H9 (cell line): ENCODE data around the gene CCDC157. TPM values are rescaled to one million over a fixed set of nuclear protein-coding genes. Genes with fewer than 3 reads are reported as not detected.

Experiments
- DNase-seq: peaks from one replicate; pipeline ENCODE4 v3.0.0-alpha.2; 2017
- H2AFZ ChIP-seq: one replicate; pipeline ENCODE4 v1.6.1; 2013; ENCODE audit warnings: mild to moderate bottlenecking, low read length, control low read depth, moderate library complexity
- H2AK5ac ChIP-seq: 2 replicates; pipeline ENCODE4 v1.6.1; 2013; ENCODE audit warnings: low read length, control low read depth, mixed read lengths; ENCODE audit not compliant: insufficient read length
- H2BK120ac ChIP-seq: one replicate; pipeline ENCODE4 v1.6.1; 2013; ENCODE audit warnings: low read depth, mild to moderate bottlenecking, low read length, control low read depth, inconsistent platforms; ENCODE audit not compliant: poor library complexity, severe bottlenecking
- H2BK12ac ChIP-seq: 2 replicates; pipeline ENCODE4 v1.6.1; 2013; ENCODE audit warnings: low read length, control low read depth, mixed read lengths, low read depth; ENCODE audit not compliant: insufficient read length
- H2BK15ac ChIP-seq: 2 replicates; pipeline ENCODE4 v1.6.1; 2013; ENCODE audit warnings: low read depth, low read length, control low read depth
- H2BK20ac ChIP-seq: one replicate; pipeline ENCODE4 v1.6.1; 2013; ENCODE audit warnings: low read depth, mild to moderate bottlenecking, low read length, control low read depth, inconsistent platforms; ENCODE audit not compliant: poor library complexity, severe bottlenecking
- H2BK5ac ChIP-seq: 2 replicates; pipeline ENCODE4 v1.6.1; 2013; ENCODE audit warnings: low read length, control low read depth, mixed read lengths; ENCODE audit not compliant: insufficient read length
- H3K14ac ChIP-seq: 2 replicates; pipeline ENCODE4 v1.6.1; 2013; ENCODE audit warnings: low read length, control low read depth; ENCODE audit not compliant: insufficient read depth
- H3K18ac ChIP-seq: 2 replicates; pipeline ENCODE4 v1.6.1; 2013; ENCODE audit warnings: low read depth, mild to moderate bottlenecking, mixed read lengths, low read length, control low read depth; ENCODE audit not compliant: insufficient read length
- H3K23ac ChIP-seq: 2 replicates; pipeline ENCODE4 v1.6.1; 2013; ENCODE audit warnings: low read length, control low read depth, mixed read lengths, low read depth; ENCODE audit not compliant: insufficient read length
- H3K23me2 ChIP-seq: 2 replicates; pipeline ENCODE4 v1.6.1; 2013; ENCODE audit warnings: low read depth, mild to moderate bottlenecking, mixed read lengths, low read length, control low read depth; ENCODE audit not compliant: insufficient read length, poor library complexity, severe bottlenecking
- H3K27ac ChIP-seq: 2 replicates; pipeline ENCODE4 v1.5.1; 2013; ENCODE audit warnings: low read length, control low read depth, mixed read lengths, low read depth; ENCODE audit not compliant: insufficient read length
- H3K27me3 ChIP-seq: 2 replicates; pipeline ENCODE4 v1.6.1; 2013; ENCODE audit warnings: low read length, control low read depth, inconsistent platforms; ENCODE audit not compliant: insufficient read depth
- H3K4ac ChIP-seq: 2 replicates; pipeline ENCODE4 v1.6.1; 2013; ENCODE audit warnings: low read depth, mild to moderate bottlenecking, control low read depth, inconsistent platforms, low read length, moderate library complexity
- H3K4me1 ChIP-seq: 2 replicates; pipeline ENCODE4 v1.6.1; 2013; ENCODE audit warnings: low read length, control low read depth, inconsistent platforms; ENCODE audit not compliant: insufficient read depth
- H3K4me2 ChIP-seq: 2 replicates; pipeline ENCODE4 v1.6.1; 2013; ENCODE audit warnings: low read length, control low read depth, mixed read lengths; ENCODE audit not compliant: insufficient read length, insufficient read depth
- H3K56ac ChIP-seq: 2 replicates; pipeline ENCODE4 v1.6.1; 2013; ENCODE audit warnings: low read depth, mild to moderate bottlenecking, mixed read lengths, low read length, control low read depth; ENCODE audit not compliant: insufficient read length
- H3K79me1 ChIP-seq: 2 replicates; pipeline ENCODE4 v1.6.1; 2013; ENCODE audit warnings: low read depth, mild to moderate bottlenecking, moderate library complexity, low read length, control low read depth, inconsistent platforms; ENCODE audit not compliant: insufficient read depth, poor library complexity, severe bottlenecking
- H3K79me2 ChIP-seq: 2 replicates; pipeline ENCODE4 v1.6.1; 2013; ENCODE audit warnings: low read length, control low read depth, inconsistent platforms; ENCODE audit not compliant: insufficient read depth
- H3K9ac ChIP-seq: 2 replicates; pipeline ENCODE4 v1.6.1; 2013; ENCODE audit warnings: low read length, control low read depth, mixed read lengths; ENCODE audit not compliant: insufficient read length; ENCODE audit errors: extremely low read depth
- H3K9me3 ChIP-seq: one replicate; pipeline ENCODE4 v1.6.1; 2013; ENCODE audit warnings: low read depth, low read length, inconsistent platforms; ENCODE audit not compliant: control insufficient read depth
- H3T11ph ChIP-seq: one replicate; pipeline ENCODE4 v1.6.1; 2013; ENCODE audit warnings: mild to moderate bottlenecking, low read length, control low read depth, inconsistent platforms
- H4K20me1 ChIP-seq: one replicate; pipeline ENCODE4 v1.6.1; 2013; ENCODE audit not compliant: control insufficient read depth, insufficient read length, insufficient read depth
- H4K5ac ChIP-seq: 2 replicates; pipeline ENCODE4 v1.6.1; 2013; ENCODE audit warnings: low read depth, mild to moderate bottlenecking, mixed read lengths, low read length, control low read depth; ENCODE audit not compliant: insufficient read length
- H4K8ac ChIP-seq: replicated peaks from 2 replicates; pipeline ENCODE4 v1.6.1; 2013; ENCODE audit warnings: low read length, control low read depth, mixed read lengths, low read depth; ENCODE audit not compliant: insufficient read length
- H4K91ac ChIP-seq: 2 replicates; pipeline ENCODE4 v1.6.1; 2013; ENCODE audit warnings: low read depth, mild to moderate bottlenecking, moderate library complexity, mixed read lengths, low read length, control low read depth; ENCODE audit not compliant: insufficient read length
- H3K27ac Mint-ChIP-seq, 3 experiments: 2 replicates in 2 of 3; 3 replicates in 1 of 3; pipeline ENCODE4 v1.8.0; 2020 to 2021; ENCODE audit warnings: mixed read lengths in 3 of 3, mild to moderate bottlenecking in 1 of 3, moderate library complexity in 1 of 3
- H3K27me3 Mint-ChIP-seq: 2 replicates; pipeline ENCODE4 v1.8.0; 2021; ENCODE audit warnings: low read depth, mild to moderate bottlenecking, moderate library complexity, mixed read lengths
- H3K36me3 Mint-ChIP-seq, 3 experiments: 2 replicates in 2 of 3; 3 replicates in 1 of 3; pipeline ENCODE4 v1.8.0; 2020 to 2021; ENCODE audit warnings: low read depth in 3 of 3, mixed read lengths in 3 of 3; ENCODE audit not compliant: insufficient read depth in 1 of 3
- H3K4me1 Mint-ChIP-seq, 2 experiments: 2 replicates each; pipeline ENCODE4 v1.8.0; 2020; ENCODE audit warnings: mixed read lengths in 2 of 2
- H3K4me3 Mint-ChIP-seq, 2 experiments: 2 replicates in 1 of 2; 3 replicates in 1 of 2; pipeline ENCODE4 v1.8.0; 2020 to 2021; ENCODE audit warnings: mild to moderate bottlenecking in 2 of 2, mixed read lengths in 2 of 2, moderate library complexity in 1 of 2
- H3K9me3 Mint-ChIP-seq, 2 experiments: 2 replicates in 1 of 2; 3 replicates in 1 of 2; pipeline ENCODE4 v1.8.0; 2020; ENCODE audit warnings: mild to moderate bottlenecking in 2 of 2, mixed read lengths in 2 of 2, moderate library complexity in 1 of 2
- CTCF ChIP-seq: fragments of 200-600 bp; sonication (generic); conservative IDR thresholded peaks from 3 replicates; pipeline ENCODE4 v1.8.0; 2021; ENCODE audit warnings: antibody characterized with exemption, mild to moderate bottlenecking
- whole genome bisulfite sequencing: extraction: QIAGEN DNeasy Blood & Tissue Kit; methylation state at CpG from one replicate; pipeline ENCODE4 v1.1.7; 2013; ENCODE audit warnings: missing lambda C conversion rate, low lambda C conversion rate, mixed read lengths; ENCODE audit not compliant: insufficient read length; ENCODE audit errors: extremely low coverage; 5-methylcytosine and 5-hydroxymethylcytosine counted together
- total RNA-seq: library from RNA; stranded (reverse); gene quantifications from 2 replicates; pipeline ENCODE4 v1.2.1, GENCODE V29; 2021

Gene CCDC157
- total RNA-seq, 1 experiment from 2014 or later = 4.3 TPM

GRCh38 chr22:30385942-30386341 lies 29.1 kb downstream of the CCDC157 start:
- Histone ChIP-seq H3K27me3 (no peaks in the 10 kb centered on the region), H2AK5ac (no peak overlapping the region), H2AFZ (no peak overlapping the region), H3K14ac (no peak overlapping the region), H3K27ac (no peak overlapping the region), H3K79me1 (no peaks in the 10 kb centered on the region), H4K5ac (no peak overlapping the region), H3K18ac (no peak overlapping the region), H2BK20ac (no peak overlapping the region), H4K91ac (no peak overlapping the region), H3K4ac (no peak overlapping the region), H3K9ac (no peak overlapping the region), H2BK15ac (no peak overlapping the region), H2BK5ac (no peak overlapping the region), H4K8ac (no peak overlapping the region), H2BK12ac (no peak overlapping the region), H3T11ph (no peak overlapping the region), H3K23ac (no peak overlapping the region), H3K79me2 (no peaks in the 10 kb centered on the region), H3K4me2 (peak overlapping the region; percentile 67), H3K4me1 (no peaks in the 10 kb centered on the region), H3K56ac (no peak overlapping the region), H3K23me2 (peaks cover 6% of the 10 kb centered on the region), H3K9me3 (no peaks in the 10 kb centered on the region), H4K20me1 (no peaks in the 10 kb centered on the region), H2BK120ac (no peak overlapping the region)
- H3K4me1 Mint-ChIP-seq = peaks cover 10 to 12% of the 10 kb centered on the region in 2 experiments
- DNase-seq = no peak
- peaks cover 8 to 9% of the 10 kb centered on the region in 2 experiments; a peak in 4 of 5 replicates for H3K9me3 Mint-ChIP-seq
- peaks cover under 1 to 25% (median 19%) of the 10 kb centered on the region in 3 experiments; a peak in 6 of 7 replicates for H3K36me3 Mint-ChIP-seq
- peak overlapping the region; percentile 87 to 92 for H3K4me3 Mint-ChIP-seq
- no peak for TF ChIP-seq CTCF
- no CpG with 5 or more reads among the region's 10 CpGs for WGBS
- H3K27me3 Mint-ChIP-seq = peaks cover 4% of the 10 kb centered on the region
- H3K27ac Mint-ChIP-seq = no peak overlapping the region
